GM19025 (cell line): ENCODE measurements around the gene KCTD10.

Source experiments
- ATAC-seq: cut with Tn5 transposase; IDR thresholded peaks from one replicate; pipeline ENCODE4 v1.9.1; 2021; ENCODE audit warnings: mild to moderate bottlenecking, low read depth, moderate library complexity; ENCODE audit not compliant: unreplicated experiment

KCTD10 gene

DNA sequence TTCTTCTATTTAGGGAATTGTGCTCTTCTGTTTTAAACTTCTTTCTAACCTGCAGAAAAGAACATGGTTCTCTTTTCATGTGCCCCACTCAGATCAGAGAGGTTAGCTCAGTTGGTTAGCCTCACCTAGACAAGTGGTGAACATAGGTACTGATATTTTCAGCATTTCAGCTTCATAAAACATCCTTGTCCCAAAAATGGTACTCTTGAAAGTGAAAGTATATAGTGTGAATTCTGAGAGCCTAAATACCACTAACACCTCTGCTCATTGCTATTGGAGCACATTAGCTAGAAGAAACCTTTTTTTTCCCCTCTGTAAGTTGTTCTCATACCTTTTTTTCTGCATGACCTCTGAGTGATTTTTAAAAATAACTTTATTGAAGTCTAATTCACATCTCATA, 17.9 kb upstream of the KCTD10 start:
- no peak for ATAC-seq

DNA sequence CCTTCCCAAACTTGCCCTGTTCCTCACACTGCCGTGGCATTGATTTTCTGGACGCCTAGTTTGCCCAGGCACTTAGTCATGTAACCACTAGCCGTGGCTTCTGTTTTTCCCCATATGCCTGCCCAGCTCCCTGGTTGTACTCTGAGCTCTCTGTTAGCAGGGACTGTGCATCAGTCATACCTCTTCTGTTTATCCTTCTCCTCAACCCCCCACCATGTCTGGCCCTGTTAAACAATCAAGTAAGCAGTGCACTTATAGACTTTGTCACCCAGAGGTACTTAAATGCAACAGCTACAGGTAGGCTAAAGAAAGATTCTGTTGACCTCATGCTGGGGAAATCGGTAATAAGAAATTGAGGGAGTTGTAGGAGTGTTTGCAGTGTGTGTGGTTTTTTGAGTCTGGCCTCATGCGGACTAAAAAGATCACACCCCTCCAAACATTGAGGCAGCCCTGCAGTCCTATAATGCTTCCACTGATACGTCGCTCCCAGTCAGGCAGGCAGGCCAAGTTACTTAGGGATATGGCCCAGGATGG, 17.3 kb upstream of the KCTD10 start:
- ATAC-seq = no peak

DNA sequence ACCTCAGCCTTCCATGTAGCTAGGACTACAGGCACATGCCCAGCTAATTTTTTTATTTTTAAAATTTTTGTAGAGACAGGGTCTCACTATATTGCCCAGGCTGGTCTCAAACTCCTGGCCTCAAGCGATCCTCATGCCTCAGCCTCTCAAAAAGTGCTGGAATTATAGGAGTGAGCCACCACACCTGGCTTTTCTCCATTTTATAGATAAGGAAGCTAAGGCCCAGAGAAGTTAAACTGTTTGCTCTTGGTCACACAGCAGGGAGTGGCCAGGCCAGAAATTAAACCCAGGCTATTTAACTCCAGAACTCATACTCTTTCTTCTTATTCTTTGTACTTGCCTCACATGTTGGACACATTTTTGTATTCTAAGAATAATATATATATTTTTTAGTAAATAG, 16.8 kb upstream of the KCTD10 start:
- no peak for ATAC-seq

DNA sequence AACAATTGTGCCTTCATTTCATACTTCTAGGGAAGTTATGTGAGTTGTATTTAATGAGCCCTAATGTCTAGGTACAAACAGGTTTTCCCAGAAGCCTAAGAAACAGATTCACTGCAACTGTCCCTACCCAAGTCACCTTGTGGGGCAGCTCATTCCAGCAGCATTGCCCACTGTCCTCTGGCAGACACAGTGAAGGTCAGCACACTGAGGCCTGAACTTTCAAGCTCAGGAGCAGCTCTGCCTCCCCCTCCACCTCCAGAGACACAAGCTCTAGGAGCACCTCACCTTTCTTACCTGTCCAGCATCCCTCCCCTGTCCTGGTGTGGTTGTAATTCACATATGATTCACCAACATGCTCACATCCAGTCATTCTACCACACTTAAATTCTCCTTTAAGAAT, 16.0 kb upstream of the KCTD10 start:
- no peak for ATAC-seq

DNA sequence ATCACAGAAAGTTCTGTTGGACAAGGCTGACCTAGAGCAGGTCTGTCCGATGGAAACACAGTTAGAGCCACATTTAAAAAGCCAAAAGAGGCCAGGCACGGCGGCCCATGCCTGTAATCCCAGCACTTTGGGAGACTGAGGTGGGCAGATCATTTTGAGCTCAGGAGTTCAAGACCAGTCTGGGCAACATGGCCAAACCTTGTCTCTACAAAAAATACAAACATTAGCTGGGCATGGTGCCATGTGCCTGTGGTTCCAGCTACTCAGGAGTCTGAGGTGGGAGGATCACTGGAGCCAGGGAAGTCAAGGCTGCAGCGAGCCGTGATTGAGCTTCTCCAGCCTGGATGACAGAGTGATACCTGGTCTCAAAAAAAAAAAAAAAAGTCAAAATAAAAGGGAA, 15.3 kb upstream of the KCTD10 start:
- no peak for ATAC-seq

DNA sequence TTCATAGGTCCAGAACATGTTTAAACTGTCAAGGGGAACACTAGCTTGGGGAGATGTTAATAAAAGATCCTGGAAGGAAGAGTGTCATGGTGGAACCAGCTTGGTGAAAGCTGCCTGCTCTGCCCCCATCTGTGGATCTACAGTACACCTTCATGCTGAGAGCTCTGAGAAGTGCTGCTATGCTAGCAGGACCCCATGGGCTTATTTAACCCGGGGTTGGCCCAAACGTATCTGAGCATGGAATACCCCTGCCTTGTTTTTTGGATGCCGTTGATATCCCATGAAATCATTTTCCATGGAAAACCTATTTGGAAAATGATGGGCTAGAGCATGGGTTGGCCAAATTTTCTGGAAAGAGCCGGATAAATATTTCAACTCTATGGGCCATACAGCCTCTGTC, 14.6 kb upstream of the KCTD10 start:
- no peak for ATAC-seq

DNA sequence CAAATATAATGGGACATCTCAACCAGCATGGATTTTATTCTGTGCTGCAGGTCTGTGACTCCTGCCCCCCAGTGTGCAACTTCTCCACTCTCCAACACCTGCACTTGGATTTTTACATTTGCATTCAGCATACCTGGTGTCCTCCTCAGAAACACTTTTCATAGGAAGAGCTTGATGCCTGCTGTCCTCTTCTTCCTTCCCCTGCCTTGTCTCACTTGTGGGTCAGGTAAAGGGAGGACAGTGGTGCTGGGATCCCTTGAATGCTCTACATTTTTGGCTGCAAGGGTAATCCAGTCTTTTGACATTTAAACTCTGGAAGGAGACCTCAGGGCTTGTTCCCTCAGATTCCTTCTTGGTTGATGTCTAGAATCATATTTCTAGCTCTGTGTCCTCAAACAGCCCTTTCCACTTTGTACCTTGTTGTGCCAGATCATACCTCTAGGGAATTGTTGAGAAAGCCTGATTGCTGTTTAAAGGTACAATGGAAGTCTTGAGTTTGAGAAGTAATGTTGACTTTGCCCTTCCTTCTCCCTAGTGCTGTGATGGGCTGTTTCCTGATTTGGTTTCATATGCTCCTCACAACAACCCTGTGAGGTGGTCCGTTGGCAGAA, 13.0 kb upstream of the KCTD10 start:
- no peak for ATAC-seq

DNA sequence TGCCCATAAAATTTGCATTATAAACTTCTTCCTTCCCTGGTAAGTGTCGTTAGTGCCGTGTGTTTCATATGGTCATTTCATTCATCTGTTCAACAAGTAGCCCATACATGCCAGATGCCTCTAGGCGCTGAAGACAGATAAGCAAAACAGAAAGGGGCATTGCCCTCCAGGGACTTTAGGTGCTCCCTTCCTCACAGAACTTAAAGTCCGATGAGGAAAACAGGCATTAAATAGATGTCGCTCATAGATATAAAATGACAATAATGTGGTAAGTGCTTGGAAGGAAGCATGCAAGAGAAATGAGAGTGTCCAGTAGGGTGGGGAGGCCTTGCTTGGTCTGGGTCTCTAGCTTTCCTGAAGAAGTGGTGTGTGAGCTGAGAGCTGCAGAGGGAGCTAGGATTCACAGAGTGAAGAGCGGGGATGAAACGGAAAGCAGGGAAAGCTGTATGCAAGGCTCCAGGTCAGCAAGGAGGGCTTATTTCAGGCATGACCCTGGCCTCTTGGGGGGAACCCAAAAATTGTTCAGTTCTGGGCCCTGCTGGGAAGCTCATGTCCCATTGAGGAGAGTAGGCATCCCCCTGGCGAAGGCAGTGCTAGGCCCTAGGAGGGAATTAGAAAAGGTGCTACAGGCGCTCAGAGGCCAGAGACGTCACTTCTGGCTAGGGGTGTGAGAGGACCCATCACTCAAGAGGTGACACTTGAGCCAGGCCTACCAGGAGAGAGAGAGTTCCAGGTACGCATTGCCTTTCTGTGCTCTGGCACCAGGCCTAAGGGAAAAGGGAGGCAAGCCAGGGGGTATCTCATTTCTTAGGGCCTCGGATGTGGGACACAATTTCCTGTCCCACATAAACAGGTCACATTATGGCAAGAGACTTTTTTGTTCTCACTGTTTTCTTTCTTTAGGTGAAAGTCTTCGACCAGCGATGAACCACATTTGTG, 12.2 kb upstream of the KCTD10 start:
- no peak for ATAC-seq

DNA sequence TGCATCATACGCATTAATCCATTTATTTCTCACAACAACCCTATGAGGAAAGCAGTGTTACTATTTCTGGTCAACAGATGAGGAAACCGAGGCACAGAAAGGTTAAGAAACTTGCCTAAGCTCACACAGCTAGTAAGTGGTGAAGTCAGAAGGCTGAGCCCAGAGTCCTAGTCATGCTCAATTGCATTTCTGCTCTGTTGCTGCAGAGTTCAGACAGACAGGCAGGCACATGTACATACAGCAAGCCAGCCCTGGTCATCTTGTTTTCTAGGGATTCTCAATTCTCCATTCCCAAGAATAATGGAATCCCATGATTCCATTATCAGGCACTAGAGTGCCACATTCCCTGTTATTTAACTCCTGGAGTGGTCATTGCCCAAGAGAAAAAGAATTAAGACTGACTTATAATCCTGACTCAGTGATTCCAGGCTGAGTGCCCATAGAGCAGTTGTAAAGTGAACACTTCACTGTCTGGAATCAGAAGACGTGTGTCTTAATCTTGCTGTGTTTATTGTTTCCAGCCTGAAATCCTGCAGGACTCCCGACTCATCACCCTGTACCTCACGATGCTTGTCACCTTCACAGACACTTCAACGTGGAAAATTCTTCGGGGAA, 11.1 kb upstream of the KCTD10 start:
- no peak for ATAC-seq

DNA sequence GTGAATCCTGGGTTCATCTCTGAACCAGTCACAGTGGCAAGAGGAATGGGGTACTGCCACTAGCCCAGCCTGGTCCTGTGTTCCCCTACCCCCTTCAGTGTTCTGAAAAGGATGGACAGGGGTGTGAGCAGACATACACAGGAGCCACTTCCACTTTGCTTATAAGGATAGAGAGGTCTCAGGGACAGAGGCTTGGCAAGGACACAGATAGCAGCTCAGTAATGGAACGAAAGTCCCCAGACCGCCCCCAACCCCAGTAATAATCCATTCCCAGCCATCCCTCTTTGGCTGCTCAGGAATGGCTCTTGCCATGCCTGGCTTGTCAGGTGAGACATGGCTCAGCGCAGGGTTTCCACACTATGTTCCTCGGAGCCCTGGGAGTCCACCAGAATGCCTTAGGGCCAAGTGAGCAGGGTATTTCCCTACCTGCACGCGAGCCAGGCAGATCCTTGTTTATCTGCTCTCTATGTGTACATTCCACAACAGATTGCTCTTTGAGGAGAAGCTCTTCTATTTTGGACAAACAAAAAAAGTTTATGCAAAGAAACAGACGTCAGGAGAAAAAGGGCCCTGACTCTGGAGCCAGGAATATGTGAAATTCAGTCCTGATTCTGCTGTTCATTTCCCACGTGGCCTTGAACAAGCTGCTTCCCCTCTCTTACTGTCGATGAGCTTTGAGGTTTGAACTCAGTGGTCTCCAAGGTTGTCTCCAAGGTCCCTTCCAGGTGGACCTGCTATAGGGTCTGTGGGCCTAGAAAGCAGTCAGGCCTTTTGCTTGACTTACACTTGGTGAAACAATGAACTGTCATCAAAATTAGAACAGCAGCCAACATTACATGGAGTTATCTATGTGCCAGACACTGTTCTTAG, 10.3 kb upstream of the KCTD10 start:
- ATAC-seq = no peak

DNA sequence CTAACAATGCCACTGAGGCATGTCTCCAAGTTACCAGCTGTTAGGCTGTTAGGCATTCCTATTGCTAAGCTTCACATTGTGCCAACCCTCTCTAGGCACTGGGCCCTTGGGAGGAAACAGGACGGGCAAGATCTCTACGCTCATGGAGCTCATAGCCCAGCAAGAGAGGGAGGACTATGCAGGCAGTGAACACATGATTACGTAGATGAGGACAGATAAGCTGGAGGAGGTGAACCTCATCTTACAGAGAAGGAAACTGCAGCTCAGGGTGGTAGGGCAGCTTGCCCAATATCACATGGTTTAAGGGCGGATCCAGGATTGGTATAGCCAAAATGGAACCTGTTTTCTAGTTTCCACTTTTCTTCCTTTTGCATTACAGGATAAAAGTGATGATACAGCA, 8.1 kb upstream of the KCTD10 start:
- ATAC-seq = no peak

DNA sequence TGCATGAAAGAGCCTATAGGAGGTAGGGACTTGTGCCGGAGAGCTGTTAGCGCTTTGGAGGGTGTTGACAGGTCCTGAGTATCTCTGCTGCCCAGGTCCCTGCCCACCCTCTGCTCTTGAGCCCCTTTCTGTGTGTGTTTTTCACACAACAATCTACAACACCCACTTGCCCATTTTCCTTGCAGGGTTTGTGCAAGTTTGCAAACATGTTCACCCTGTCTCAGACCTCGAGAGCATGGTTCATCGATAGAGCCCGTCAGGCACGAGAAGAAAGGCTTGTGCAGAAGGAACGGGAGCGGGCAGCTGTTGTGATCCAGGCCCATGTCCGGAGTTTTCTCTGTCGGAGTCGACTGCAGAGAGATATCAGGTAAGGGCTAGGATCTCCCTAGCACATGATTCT, 6.2 kb upstream of the KCTD10 start:
- no peak for ATAC-seq

DNA sequence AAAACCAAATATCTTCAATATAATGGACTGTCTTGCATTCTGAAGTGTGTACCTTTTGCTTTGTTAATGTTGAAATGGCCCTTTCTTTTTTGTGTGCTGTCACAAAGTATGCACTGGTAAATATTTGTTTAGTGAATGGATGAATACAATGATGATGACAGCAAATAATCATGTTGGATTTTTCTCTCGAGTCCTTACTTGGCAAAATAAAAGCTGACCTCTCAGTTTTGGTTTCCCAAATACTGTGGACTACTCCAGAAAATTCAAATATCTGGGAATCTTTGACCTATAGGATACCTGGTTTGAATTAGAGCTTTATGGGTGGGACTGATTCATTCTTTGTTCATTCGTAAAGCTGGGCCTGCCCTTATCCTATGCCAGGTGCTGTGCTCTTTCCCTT, 5.8 kb upstream of the KCTD10 start:
- no peak for ATAC-seq

DNA sequence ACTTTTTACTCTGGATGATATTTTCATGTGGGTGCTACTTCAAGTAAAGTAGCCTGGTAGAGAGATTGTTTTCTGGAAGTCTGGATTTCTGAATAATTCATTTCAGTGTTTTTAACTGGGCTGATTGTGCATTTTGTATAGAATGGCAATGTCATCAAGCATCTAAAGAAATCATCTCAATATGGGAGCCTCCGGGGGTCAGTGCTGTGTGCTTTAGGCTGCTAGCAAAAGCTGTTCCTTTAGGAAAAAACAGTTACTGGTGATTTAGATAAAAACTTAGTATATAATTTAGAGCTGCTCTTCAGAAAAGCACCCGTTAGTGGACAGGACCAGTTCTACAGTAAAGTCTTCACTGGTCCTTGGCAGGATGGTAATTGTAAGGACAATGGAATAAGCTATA, 5.4 kb upstream of the KCTD10 start:
- no peak for ATAC-seq

DNA sequence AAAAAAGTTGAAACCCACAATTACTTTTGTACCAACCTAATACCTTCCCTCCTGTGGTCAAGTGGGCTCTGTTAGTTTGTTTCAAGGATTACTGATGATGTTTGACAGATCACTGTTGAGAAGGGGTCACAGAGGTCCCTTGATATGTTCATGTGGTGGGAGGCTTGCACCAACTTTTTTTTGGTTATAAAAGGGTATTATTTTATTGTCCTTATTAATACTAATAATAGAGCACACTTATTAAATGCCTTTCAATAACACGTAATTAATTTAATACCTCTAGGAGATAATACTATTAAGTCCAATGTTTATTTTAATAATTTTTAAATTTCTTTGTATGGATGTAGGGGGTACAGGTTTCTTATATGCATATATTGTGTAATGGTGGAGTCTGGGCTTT, 4.8 kb upstream of the KCTD10 start:
- ATAC-seq = no peak

DNA sequence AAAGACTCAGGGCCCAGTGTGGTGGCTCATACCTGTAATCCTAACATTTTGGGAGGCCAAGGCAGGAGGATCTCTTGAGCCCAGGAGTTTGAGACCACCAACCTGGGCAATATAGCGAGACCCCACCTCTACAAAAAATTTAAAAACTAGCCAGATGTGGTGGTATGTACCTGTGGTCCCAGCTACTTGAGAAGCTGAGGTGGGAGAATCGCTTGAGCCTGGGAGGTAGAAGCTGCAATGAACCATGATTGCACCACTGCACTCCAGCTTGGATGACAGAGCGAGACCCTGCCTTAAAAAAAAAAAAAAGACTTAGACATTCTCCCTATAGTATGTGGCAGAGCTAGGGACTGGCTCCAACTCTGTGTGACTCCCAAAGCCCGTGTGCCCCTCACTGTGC, 3.3 kb upstream of the KCTD10 start:
- no peak for ATAC-seq

DNA sequence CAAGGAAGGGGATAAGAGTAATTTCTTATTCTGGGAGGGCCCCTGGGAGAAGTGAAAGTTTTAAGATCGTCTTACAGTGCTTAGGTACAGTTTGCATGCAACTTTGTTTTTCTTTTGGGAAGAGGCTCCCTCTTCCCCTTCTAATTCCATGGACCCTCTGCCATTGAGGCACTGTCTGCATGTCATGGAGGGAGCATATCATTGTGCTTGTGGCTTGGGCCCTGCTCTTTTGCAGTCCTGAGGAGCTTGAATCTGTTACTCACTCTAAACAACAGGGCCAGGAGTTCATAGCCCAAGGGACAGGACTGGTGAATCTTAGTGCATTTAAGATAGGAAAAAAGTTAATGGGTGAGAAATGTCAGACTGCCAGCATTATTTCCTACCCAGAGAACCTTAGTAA, 2.7 kb upstream of the KCTD10 start:
- ATAC-seq = no peak

DNA sequence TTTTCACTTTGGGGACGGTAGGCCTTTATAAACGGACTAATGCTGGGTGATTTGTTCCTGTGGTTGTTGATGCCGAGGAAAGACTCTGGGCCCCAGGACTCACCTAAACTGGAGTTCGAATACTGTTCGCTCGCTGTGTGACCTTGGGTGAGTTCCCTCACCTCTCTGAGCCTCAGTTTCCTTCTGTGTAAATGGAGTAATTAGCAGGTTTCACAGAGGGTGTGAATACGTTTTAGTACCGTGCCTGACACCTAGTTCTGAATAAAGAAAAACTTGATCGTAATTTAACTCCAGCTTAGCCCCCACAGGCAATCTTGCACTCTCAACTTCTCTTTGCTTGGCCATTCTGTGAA, 839 bp upstream of the KCTD10 start:
- no peak for ATAC-seq

DNA sequence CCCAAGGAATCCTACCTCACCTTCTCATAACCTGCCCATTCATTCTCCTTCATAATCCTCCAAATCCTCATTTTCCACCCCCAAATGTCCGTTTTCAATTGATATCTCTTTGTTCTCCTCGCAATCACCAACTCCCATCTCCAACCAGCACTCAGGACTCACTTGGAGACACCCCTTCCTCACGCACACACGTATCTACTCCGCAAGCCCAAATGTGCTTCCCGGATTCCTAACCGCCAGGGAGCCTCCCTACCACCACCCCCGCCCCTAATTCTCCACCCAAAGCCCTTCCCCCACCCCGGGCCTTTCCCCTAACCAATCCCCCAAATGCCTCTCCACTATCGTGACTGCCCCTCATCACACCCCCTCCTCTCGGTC, 304 bp downstream of the KCTD10 start:
- ATAC-seq = no peak

DNA sequence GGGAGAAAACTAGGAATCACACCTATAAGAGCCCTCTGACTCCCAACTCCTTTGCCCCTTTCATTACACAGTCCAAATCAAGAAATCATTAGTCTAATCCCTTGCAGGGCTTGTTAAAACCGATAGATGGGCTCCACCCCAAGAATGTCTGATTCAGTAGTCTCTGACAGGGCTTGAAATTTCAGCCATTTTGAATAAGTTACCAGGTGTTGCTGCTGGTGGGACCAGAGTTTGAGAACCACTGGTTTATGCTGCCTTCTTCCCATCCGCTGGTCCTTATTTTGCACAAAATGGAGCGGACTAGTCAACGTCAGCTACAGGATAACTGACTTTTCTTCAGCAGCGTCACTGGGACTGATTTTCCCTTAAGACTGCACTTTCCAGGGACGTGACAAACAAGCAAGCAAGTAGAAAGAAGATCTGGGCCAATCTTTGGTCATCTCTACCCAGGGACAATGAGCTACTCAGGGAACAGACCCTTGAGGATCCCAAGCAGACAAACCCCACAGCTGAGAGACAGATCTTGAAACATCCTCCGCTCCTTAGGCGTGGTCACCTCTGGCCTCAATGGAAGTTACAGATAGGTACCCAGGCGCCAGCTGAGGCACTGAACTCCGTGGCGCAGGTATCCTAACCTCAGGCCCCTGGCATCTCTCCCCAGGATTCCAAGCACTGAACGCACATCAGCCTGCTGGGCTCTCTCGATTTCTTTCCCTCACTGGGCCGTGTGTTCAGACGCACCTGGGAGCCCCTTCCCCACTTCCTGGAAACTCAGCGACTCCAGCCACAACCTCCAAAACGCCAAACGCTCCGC, 900 bp downstream of the KCTD10 start:
- ATAC-seq = no peak
